ENCODE data around the gene WBP11. TPM values are rescaled to one million over a fixed set of nuclear protein-coding genes. Genes with fewer than 3 reads are reported as not detected.
A peak's percentile ranks its signal among the peaks of the same experiment; 100 is the strongest.

WBP11 gene
- total RNA-seq, 1 donor from 2014 or later = 6.7 TPM

DNA sequence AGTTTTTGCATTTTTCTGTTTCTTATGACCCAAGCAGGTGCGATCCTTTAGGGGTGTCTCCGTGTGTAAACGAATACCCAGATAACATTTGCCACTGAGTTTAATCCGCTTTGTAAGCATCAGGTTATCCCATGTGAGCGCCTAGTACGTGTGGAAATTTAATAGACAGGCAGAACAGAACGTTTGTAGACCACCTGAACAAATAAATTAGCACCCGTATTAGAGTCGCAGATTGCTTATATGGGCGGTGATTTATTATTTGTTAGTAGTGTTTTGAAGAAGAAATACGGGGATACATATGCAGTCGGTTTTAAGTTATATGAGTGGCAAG lies 517 bp upstream of the WBP11 start:
- peaks cover 3 to 9% of the 10 kb centered on the region in 2 donors for H3K4me1 ChIP-seq
- DNase-seq (ENCODE audit: low spot score in 2 of 2) = no peak
- no peaks in the 10 kb centered on the region for H3K9me3 ChIP-seq
- no peak for TF ChIP-seq CTCF (IDR thresholded peaks at IDR 0.05)
- peak overlapping the region; percentile 84 to 98 for H3K4me3 ChIP-seq
- intact Hi-C loops (cut with DNase I) = loop anchor here (2.0 kb wide), 2 partner anchors 29 to 37 kb away; a partner anchor contains a TSS
- no peaks in the 10 kb centered on the region for H3K27me3 ChIP-seq
- H3K27ac ChIP-seq = peak overlapping the region; percentile 83 to 90
- peaks cover 4 to 7% of the 10 kb centered on the region in 2 donors for H3K36me3 ChIP-seq

- Histone ChIP-seq H3K9me3 (no peaks in the 10 kb centered on the region), H3K4me3 (peak overlapping the region; percentile 84 to 98), H3K27ac (peak overlapping the region; percentile 90 to 97), H3K27me3 (no peaks in the 10 kb centered on the region), H3K36me3 (peaks cover 11 to 17% of the 10 kb centered on the region in 2 donors), H3K4me1 (peaks cover 3 to 9% of the 10 kb centered on the region in 2 donors)
- TF ChIP-seq CTCF (IDR thresholded peaks at IDR 0.05) = no peak
- no peak for DNase-seq (ENCODE audit: low spot score in 2 of 2)
- intact Hi-C loops (cut with DNase I) = loop anchor here (2.0 kb wide), 2 partner anchors 28 to 38 kb away; a partner anchor contains a TSS
Measured at GRCh38 chr12:14802721-14803010, 612 bp downstream of the WBP11 start.

DNA sequence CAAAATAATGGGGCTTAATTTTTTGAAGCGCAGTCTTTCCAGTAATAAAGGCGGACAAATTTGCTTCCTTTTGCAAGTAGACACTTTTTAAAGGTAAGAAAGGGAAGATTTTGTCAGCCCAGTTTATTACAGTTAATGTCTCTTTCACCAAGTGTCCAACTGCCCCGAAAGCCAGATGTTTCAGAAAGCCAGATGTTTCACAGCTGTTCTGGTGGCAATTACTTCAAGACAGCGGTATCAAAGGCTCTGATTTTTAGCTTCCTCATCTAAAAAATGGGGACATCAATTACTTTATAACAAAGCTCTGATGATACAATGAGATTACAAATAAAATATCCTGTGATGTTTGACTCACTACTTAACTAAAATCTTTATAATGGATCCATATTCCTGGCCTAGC lies 1.0 kb downstream of the WBP11 start:
- intact Hi-C loops (cut with DNase I) = loop anchor here (2.0 kb wide), 2 partner anchors 27 to 39 kb away; a partner anchor contains a TSS
- DNase-seq (ENCODE audit: low spot score in 2 of 2) = no peak
- H3K4me3 ChIP-seq = peak overlapping the region; percentile 84 to 98
- H3K4me1 ChIP-seq = peaks cover 3 to 9% of the 10 kb centered on the region in 2 donors
- peaks cover 15 to 20% of the 10 kb centered on the region in 2 donors for H3K36me3 ChIP-seq
- H3K9me3 ChIP-seq = no peaks in the 10 kb centered on the region
- no peaks in the 10 kb centered on the region for H3K27me3 ChIP-seq
- no peak for TF ChIP-seq CTCF (IDR thresholded peaks at IDR 0.05)
- peak overlapping the region; percentile 90 to 97 for H3K27ac ChIP-seq

GRCh38 chr12:14795028-14795448 lies 8.2 kb downstream of the WBP11 start:
- Histone ChIP-seq H3K9me3 (no peaks in the 10 kb centered on the region), H3K27ac (no peak overlapping the region), H3K4me1 (no peaks in the 10 kb centered on the region), H3K36me3 (peaks cover 61 to 68% of the 10 kb centered on the region in 2 donors), H3K4me3 (no peak overlapping the region), H3K27me3 (no peaks in the 10 kb centered on the region)
- intact Hi-C loops (cut with DNase I) = no loop called here
- no peak for TF ChIP-seq CTCF (IDR thresholded peaks at IDR 0.05)
- DNase-seq (ENCODE audit: low spot score in 2 of 2) = no peak

DNA sequence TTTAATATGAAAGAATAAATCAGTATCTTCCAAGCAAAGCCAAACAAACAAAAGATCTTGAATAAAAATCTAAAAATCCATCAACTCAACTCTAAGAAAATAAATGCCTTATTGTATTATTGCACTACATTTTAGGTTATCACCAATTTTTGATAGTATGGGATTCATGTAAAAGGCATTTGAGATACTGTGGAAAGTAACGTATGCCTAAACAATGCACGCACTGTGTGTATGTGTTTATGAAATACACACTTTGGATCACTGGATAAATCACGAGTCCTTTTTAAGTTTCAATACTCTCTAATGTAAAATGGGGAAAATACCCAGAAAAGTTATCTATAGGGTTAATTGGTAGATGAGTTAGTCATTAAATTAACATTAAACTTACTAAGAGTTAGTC lies 17.7 kb downstream of the WBP11 start:
- no peaks in the 10 kb centered on the region for H3K9me3 ChIP-seq
- no peak for TF ChIP-seq CTCF (IDR thresholded peaks at IDR 0.05)
- H3K4me1 ChIP-seq = peaks cover 0 to 3% of the 10 kb centered on the region in 2 donors
- no peak overlapping the region for H3K27ac ChIP-seq
- H3K4me3 ChIP-seq = no peak overlapping the region
- H3K27me3 ChIP-seq = no peaks in the 10 kb centered on the region
- intact Hi-C loops (cut with DNase I) = no loop called here
- H3K36me3 ChIP-seq = peaks cover 44 to 54% of the 10 kb centered on the region in 2 donors
- DNase-seq (ENCODE audit: low spot score in 2 of 2) = no peak

DNA sequence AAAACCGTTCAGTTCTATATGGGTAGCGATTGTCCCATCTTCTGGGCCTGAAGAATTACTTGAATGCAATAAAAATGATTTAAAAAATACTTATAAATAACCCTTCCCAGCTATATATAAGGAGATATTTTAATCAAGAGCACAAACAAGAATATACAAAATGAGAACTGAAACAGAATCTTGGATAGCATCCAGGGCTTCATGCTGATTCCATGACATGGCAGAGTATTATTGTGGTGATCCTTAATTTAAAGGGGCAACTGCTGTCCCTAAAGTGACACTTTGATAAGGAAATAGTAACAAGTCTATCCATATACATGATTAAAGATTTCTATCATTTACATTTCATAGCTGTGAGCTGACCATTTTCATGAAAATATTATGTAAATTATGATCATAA lies 18.8 kb downstream of the WBP11 start:
- DNase-seq (ENCODE audit: low spot score in 2 of 2) = no peak
- TF ChIP-seq CTCF (IDR thresholded peaks at IDR 0.05) = no peak
- Histone ChIP-seq H3K27me3 (no peaks in the 10 kb centered on the region), H3K4me3 (no peak overlapping the region), H3K9me3 (no peaks in the 10 kb centered on the region), H3K36me3 (peaks cover 33 to 43% of the 10 kb centered on the region in 2 donors), H3K4me1 (peaks cover 0 to 3% of the 10 kb centered on the region in 2 donors), H3K27ac (no peak overlapping the region)
- intact Hi-C loops (cut with DNase I) = no loop called here
